Measurements from ENCODE around the gene TRPC4AP. TPM values are rescaled to one million over a fixed set of nuclear protein-coding genes. Genes with fewer than 3 reads are reported as not detected.

TRPC4AP gene
- total RNA-seq, 2 experiments from 2014 or later = 31.9 to 38.8 TPM

DNA sequence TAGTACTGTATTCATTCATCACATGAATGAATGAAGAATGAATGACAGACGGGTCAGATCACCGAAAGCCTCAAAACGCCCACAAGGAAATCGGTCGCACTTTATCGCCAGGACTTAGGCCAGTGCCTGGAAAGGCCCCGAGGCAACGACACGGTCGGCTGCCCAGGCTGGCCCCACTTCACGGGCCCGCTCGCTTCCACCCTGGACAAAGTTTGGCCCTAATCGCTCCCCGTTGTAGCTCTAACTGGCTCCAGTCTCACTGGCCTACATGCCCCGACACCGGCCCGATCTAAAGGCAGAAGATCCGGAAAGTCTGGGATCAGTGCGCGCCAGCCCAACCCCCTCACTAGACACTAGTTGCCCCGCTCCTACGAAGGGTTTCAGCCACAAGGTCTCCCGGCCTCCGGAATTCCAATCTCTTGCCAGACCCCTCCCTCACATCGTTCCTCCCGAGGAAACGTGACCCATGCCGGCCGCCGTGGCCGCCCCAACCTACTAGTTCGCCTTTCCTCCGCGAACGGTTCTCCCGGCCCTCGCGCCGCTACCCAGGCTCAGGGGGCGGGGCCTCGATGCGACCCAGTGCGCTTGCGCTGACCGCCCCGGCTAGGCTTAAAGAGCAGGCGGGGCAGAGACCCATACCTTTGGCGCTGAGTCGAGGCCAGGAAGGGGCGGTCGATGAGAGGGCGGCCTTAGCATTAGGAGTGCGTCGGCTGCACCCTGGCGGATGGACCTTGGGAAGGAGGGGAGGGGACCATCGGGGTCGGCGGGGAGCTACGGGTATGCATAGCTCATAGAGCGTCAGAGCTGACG, 137.2 kb downstream of the TRPC4AP start, which contains the start of the genes GSS and MYH7B:
TSS of gene GSS (minus strand) at position 576 of the 810 bp plus-strand sequence. CDS start 3,954 bp downstream, outside the sequence.
TSS of gene MYH7B (plus strand) at position 638 of the 810 bp plus-strand sequence. CDS start 22,138 bp downstream, outside the sequence.
- Histone ChIP-seq H3K4me1 (ENCODE audit: insufficient read depth, low read length, poor library complexity, severe bottlenecking) (peaks cover 79% of the 10 kb centered on the region), H3K27ac (ENCODE audit: low read depth, low read length, poor library complexity, severe bottlenecking) (peak within 1 kb of the TSS; percentile 61), H3K9me3 (ENCODE audit: low read length) (no peaks in the 10 kb centered on the region), H2AFZ (ENCODE audit: low read length) (peak within 1 kb of the TSS; percentile 65), H3K36me3 (ENCODE audit: insufficient read depth, low read length) (no peaks in the 10 kb centered on the region), H4K20me1 (ENCODE audit: insufficient read depth, low read length) (no peaks in the 10 kb centered on the region), H3K9me2 (ENCODE audit: insufficient read depth, low read length) (no peaks in the 10 kb centered on the region), H3K4me3 (ENCODE audit: low read depth, low read length, poor library complexity, severe bottlenecking) (peak within 1 kb of the TSS; percentile 78), H3K4me2 (ENCODE audit: low read length) (peak within 1 kb of the TSS; percentile 82), H3K79me2 (ENCODE audit: insufficient read depth, low read depth, low read length) (peaks cover 13% of the 10 kb centered on the region; the same call in 1 of the 2 replicates)
- no peak for TF ChIP-seq EZH2phosphoT487 (IDR thresholded peaks at IDR 0.05; ENCODE audit: borderline replicate concordance, low read depth, low read length)
- TF ChIP-seq, protein P1, sequence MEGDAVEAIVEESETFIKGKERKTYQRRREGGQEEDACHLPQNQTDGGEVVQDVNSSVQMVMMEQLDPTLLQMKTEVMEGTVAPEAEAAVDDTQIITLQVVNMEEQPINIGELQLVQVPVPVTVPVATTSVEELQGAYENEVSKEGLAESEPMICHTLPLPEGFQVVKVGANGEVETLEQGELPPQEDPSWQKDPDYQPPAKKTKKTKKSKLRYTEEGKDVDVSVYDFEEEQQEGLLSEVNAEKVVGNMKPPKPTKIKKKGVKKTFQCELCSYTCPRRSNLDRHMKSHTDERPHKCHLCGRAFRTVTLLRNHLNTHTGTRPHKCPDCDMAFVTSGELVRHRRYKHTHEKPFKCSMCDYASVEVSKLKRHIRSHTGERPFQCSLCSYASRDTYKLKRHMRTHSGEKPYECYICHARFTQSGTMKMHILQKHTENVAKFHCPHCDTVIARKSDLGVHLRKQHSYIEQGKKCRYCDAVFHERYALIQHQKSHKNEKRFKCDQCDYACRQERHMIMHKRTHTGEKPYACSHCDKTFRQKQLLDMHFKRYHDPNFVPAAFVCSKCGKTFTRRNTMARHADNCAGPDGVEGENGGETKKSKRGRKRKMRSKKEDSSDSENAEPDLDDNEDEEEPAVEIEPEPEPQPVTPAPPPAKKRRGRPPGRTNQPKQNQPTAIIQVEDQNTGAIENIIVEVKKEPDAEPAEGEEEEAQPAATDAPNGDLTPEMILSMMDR (conservative IDR thresholded peaks at IDR 0.05; ENCODE audit: low read length) = peak; percentile 73
- DNase-seq (ENCODE audit: low spot score) = peak; percentile 97
- BruUV-seq (replicated peaks) = TSS peak; percentile 55
- POLR2A ChIA-PET = interaction anchor here (0.6 to 2.5 kb wide), 10 partner anchors 12 to 246 kb away, joined by 3 to 7 read pairs (median 4); partner anchors contain the start of genes ACSS2 and GGT7
- intact Hi-C loops (cut with micrococcal nuclease; ENCODE audit: unreplicated experiment) = loop anchor here (1.0 to 10.0 kb wide), 2 partner anchors 81 to 139 kb away; partner anchors contain the start of gene TRPC4AP
- CTCF ChIA-PET (ENCODE audit: unreplicated experiment) = interaction anchor here (0.5 to 1.5 kb wide), 6 partner anchors 75 to 323 kb away, joined by 3 to 14 read pairs (median 4); partner anchors contain the start of gene MMP24OS

DNA sequence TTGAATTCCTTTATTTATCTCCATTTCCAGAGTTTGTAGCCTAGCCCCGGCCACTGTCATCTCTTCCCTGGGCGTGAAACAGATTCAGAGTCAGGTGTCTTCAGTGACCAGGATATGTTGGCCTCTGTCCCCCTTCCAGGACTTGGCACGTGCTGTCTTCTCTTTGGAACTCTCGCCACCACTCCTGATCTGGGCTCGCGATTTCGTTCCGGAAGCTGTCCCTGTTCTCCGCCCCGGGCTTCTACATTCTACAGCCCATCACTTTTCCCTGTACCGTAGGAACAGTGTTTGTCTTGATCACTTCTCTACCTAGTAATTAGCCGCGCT, 137.7 kb downstream of the TRPC4AP start:
- Histone ChIP-seq H3K36me3 (ENCODE audit: insufficient read depth, low read length) (peaks cover 5% of the 10 kb centered on the region; the same call in 1 of the 2 replicates), H3K9me3 (ENCODE audit: low read length) (no peaks in the 10 kb centered on the region), H3K9me2 (ENCODE audit: insufficient read depth, low read length) (no peaks in the 10 kb centered on the region), H3K27ac (ENCODE audit: low read depth, low read length, poor library complexity, severe bottlenecking) (peak overlapping the region; percentile 61), H3K79me2 (ENCODE audit: insufficient read depth, low read depth, low read length) (peaks cover 13% of the 10 kb centered on the region; the same call in 1 of the 2 replicates), H2AFZ (ENCODE audit: low read length) (peak overlapping the region; percentile 65; the same call in 1 of the 2 replicates), H3K4me2 (ENCODE audit: low read length) (peak overlapping the region; percentile 82), H4K20me1 (ENCODE audit: insufficient read depth, low read length) (no peaks in the 10 kb centered on the region), H3K4me1 (ENCODE audit: insufficient read depth, low read length, poor library complexity, severe bottlenecking) (peaks cover 83% of the 10 kb centered on the region), H3K4me3 (ENCODE audit: low read depth, low read length, poor library complexity, severe bottlenecking) (peak overlapping the region; percentile 78)
- ChIA-PET POLR2A (interaction anchor here (1.5 to 2.5 kb wide), 2 partner anchors 11 to 81 kb away, joined by 4 to 7 read pairs; no protein-coding TSS in a partner anchor), CTCF (ENCODE audit: unreplicated experiment) (no interaction called here)
- intact Hi-C loops (cut with micrococcal nuclease; ENCODE audit: unreplicated experiment) = loop anchor here (1.0 to 10.0 kb wide), 2 partner anchors 81 to 140 kb away; partner anchors contain the start of gene TRPC4AP
- TF ChIP-seq, protein P1 (conservative IDR thresholded peaks at IDR 0.05; ENCODE audit: low read length) = no peak
- TF ChIP-seq EZH2phosphoT487 (IDR thresholded peaks at IDR 0.05; ENCODE audit: borderline replicate concordance, low read depth, low read length) = no peak
- DNase-seq (ENCODE audit: low spot score) = no peak
- BruUV-seq (replicated peaks) = no TSS peak

Measured in OCI-LY7 (cell line).